H9 (cell line): Measurements from ENCODE around the gene CALML5. TPM values are rescaled to one million over a fixed set of nuclear protein-coding genes. Genes with fewer than 3 reads are reported as not detected.

Experiments used
- DNase-seq: peaks from one replicate; pipeline ENCODE4 v3.0.0-alpha.2; 2017
- H2AFZ ChIP-seq: one replicate; pipeline ENCODE4 v1.6.1; 2013; ENCODE audit warnings: mild to moderate bottlenecking, low read length, control low read depth, moderate library complexity
- H2AK5ac ChIP-seq: 2 replicates; pipeline ENCODE4 v1.6.1; 2013; ENCODE audit warnings: low read length, control low read depth, mixed read lengths; ENCODE audit not compliant: insufficient read length
- H2BK120ac ChIP-seq: one replicate; pipeline ENCODE4 v1.6.1; 2013; ENCODE audit warnings: low read depth, mild to moderate bottlenecking, low read length, control low read depth, inconsistent platforms; ENCODE audit not compliant: poor library complexity, severe bottlenecking
- H2BK12ac ChIP-seq: 2 replicates; pipeline ENCODE4 v1.6.1; 2013; ENCODE audit warnings: low read length, control low read depth, mixed read lengths, low read depth; ENCODE audit not compliant: insufficient read length
- H2BK15ac ChIP-seq: 2 replicates; pipeline ENCODE4 v1.6.1; 2013; ENCODE audit warnings: low read depth, low read length, control low read depth
- H2BK20ac ChIP-seq: one replicate; pipeline ENCODE4 v1.6.1; 2013; ENCODE audit warnings: low read depth, mild to moderate bottlenecking, low read length, control low read depth, inconsistent platforms; ENCODE audit not compliant: poor library complexity, severe bottlenecking
- H2BK5ac ChIP-seq: 2 replicates; pipeline ENCODE4 v1.6.1; 2013; ENCODE audit warnings: low read length, control low read depth, mixed read lengths; ENCODE audit not compliant: insufficient read length
- H3K14ac ChIP-seq: 2 replicates; pipeline ENCODE4 v1.6.1; 2013; ENCODE audit warnings: low read length, control low read depth; ENCODE audit not compliant: insufficient read depth
- H3K18ac ChIP-seq: 2 replicates; pipeline ENCODE4 v1.6.1; 2013; ENCODE audit warnings: low read depth, mild to moderate bottlenecking, mixed read lengths, low read length, control low read depth; ENCODE audit not compliant: insufficient read length
- H3K23ac ChIP-seq: 2 replicates; pipeline ENCODE4 v1.6.1; 2013; ENCODE audit warnings: low read length, control low read depth, mixed read lengths, low read depth; ENCODE audit not compliant: insufficient read length
- H3K23me2 ChIP-seq: 2 replicates; pipeline ENCODE4 v1.6.1; 2013; ENCODE audit warnings: low read depth, mild to moderate bottlenecking, mixed read lengths, low read length, control low read depth; ENCODE audit not compliant: insufficient read length, poor library complexity, severe bottlenecking
- H3K27ac ChIP-seq: 2 replicates; pipeline ENCODE4 v1.5.1; 2013; ENCODE audit warnings: low read length, control low read depth, mixed read lengths, low read depth; ENCODE audit not compliant: insufficient read length
- H3K27me3 ChIP-seq: 2 replicates; pipeline ENCODE4 v1.6.1; 2013; ENCODE audit warnings: low read length, control low read depth, inconsistent platforms; ENCODE audit not compliant: insufficient read depth
- H3K4ac ChIP-seq: 2 replicates; pipeline ENCODE4 v1.6.1; 2013; ENCODE audit warnings: low read depth, mild to moderate bottlenecking, control low read depth, inconsistent platforms, low read length, moderate library complexity
- H3K4me1 ChIP-seq: 2 replicates; pipeline ENCODE4 v1.6.1; 2013; ENCODE audit warnings: low read length, control low read depth, inconsistent platforms; ENCODE audit not compliant: insufficient read depth
- H3K4me2 ChIP-seq: 2 replicates; pipeline ENCODE4 v1.6.1; 2013; ENCODE audit warnings: low read length, control low read depth, mixed read lengths; ENCODE audit not compliant: insufficient read length, insufficient read depth
- H3K56ac ChIP-seq: 2 replicates; pipeline ENCODE4 v1.6.1; 2013; ENCODE audit warnings: low read depth, mild to moderate bottlenecking, mixed read lengths, low read length, control low read depth; ENCODE audit not compliant: insufficient read length
- H3K79me1 ChIP-seq: 2 replicates; pipeline ENCODE4 v1.6.1; 2013; ENCODE audit warnings: low read depth, mild to moderate bottlenecking, moderate library complexity, low read length, control low read depth, inconsistent platforms; ENCODE audit not compliant: insufficient read depth, poor library complexity, severe bottlenecking
- H3K79me2 ChIP-seq: 2 replicates; pipeline ENCODE4 v1.6.1; 2013; ENCODE audit warnings: low read length, control low read depth, inconsistent platforms; ENCODE audit not compliant: insufficient read depth
- H3K9ac ChIP-seq: 2 replicates; pipeline ENCODE4 v1.6.1; 2013; ENCODE audit warnings: low read length, control low read depth, mixed read lengths; ENCODE audit not compliant: insufficient read length; ENCODE audit errors: extremely low read depth
- H3K9me3 ChIP-seq: one replicate; pipeline ENCODE4 v1.6.1; 2013; ENCODE audit warnings: low read depth, low read length, inconsistent platforms; ENCODE audit not compliant: control insufficient read depth
- H3T11ph ChIP-seq: one replicate; pipeline ENCODE4 v1.6.1; 2013; ENCODE audit warnings: mild to moderate bottlenecking, low read length, control low read depth, inconsistent platforms
- H4K20me1 ChIP-seq: one replicate; pipeline ENCODE4 v1.6.1; 2013; ENCODE audit not compliant: control insufficient read depth, insufficient read length, insufficient read depth
- H4K5ac ChIP-seq: 2 replicates; pipeline ENCODE4 v1.6.1; 2013; ENCODE audit warnings: low read depth, mild to moderate bottlenecking, mixed read lengths, low read length, control low read depth; ENCODE audit not compliant: insufficient read length
- H4K8ac ChIP-seq: replicated peaks from 2 replicates; pipeline ENCODE4 v1.6.1; 2013; ENCODE audit warnings: low read length, control low read depth, mixed read lengths, low read depth; ENCODE audit not compliant: insufficient read length
- H4K91ac ChIP-seq: 2 replicates; pipeline ENCODE4 v1.6.1; 2013; ENCODE audit warnings: low read depth, mild to moderate bottlenecking, moderate library complexity, mixed read lengths, low read length, control low read depth; ENCODE audit not compliant: insufficient read length
- H3K27ac Mint-ChIP-seq, 3 experiments: 2 replicates in 2 of 3; 3 replicates in 1 of 3; pipeline ENCODE4 v1.8.0; 2020 to 2021; ENCODE audit warnings: mixed read lengths in 3 of 3, mild to moderate bottlenecking in 1 of 3, moderate library complexity in 1 of 3
- H3K27me3 Mint-ChIP-seq: 2 replicates; pipeline ENCODE4 v1.8.0; 2021; ENCODE audit warnings: low read depth, mild to moderate bottlenecking, moderate library complexity, mixed read lengths
- H3K36me3 Mint-ChIP-seq, 3 experiments: 2 replicates in 2 of 3; 3 replicates in 1 of 3; pipeline ENCODE4 v1.8.0; 2020 to 2021; ENCODE audit warnings: low read depth in 3 of 3, mixed read lengths in 3 of 3; ENCODE audit not compliant: insufficient read depth in 1 of 3
- H3K4me1 Mint-ChIP-seq, 2 experiments: 2 replicates each; pipeline ENCODE4 v1.8.0; 2020; ENCODE audit warnings: mixed read lengths in 2 of 2
- H3K4me3 Mint-ChIP-seq, 2 experiments: 2 replicates in 1 of 2; 3 replicates in 1 of 2; pipeline ENCODE4 v1.8.0; 2020 to 2021; ENCODE audit warnings: mild to moderate bottlenecking in 2 of 2, mixed read lengths in 2 of 2, moderate library complexity in 1 of 2
- H3K9me3 Mint-ChIP-seq, 2 experiments: 2 replicates in 1 of 2; 3 replicates in 1 of 2; pipeline ENCODE4 v1.8.0; 2020; ENCODE audit warnings: mild to moderate bottlenecking in 2 of 2, mixed read lengths in 2 of 2, moderate library complexity in 1 of 2
- WGBS: extraction: QIAGEN DNeasy Blood & Tissue Kit; methylation state at CpG from one replicate; pipeline ENCODE4 v1.1.7; 2013; ENCODE audit warnings: missing lambda C conversion rate, low lambda C conversion rate, mixed read lengths; ENCODE audit not compliant: insufficient read length; ENCODE audit errors: extremely low coverage; 5-methylcytosine and 5-hydroxymethylcytosine counted together
- total RNA-seq: library from RNA; stranded (reverse); gene quantifications from 2 replicates; pipeline ENCODE4 v1.2.1, GENCODE V29; 2021
- TF ChIP-seq, protein P1 (sequence below): fragments of 200-600 bp; sonication (generic); conservative IDR thresholded peaks from 3 replicates; pipeline ENCODE4 v1.8.0; 2021; ENCODE audit warnings: antibody characterized with exemption, mild to moderate bottlenecking

The CALML5 gene
- total RNA-seq, 1 experiment from 2014 or later, result not detected

DNA sequence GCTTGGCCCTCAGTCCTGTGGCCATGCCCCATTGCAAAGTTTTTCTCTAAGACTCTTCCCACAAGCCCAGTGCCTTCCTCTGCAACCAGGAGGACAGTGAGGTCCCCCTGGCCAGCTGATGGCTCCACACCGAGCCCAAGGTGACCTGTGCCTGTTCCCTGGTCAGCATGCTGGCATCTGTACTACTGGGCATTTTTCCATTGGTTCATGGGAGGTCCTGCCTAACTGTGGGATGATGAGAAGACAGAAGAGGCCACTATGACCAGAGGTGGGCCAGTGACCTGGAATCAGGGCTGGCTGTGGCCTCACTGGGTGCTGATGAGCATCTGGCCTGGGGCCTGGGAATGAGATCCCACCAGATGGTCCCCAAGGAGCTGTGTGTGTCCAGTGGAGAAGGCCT, 45.6 kb upstream of the CALML5 start:
- H3K14ac ChIP-seq, result no peak overlapping the region
- no peaks in the 10 kb centered on the region for H3K4me1 Mint-ChIP-seq
- no peak overlapping the region for H3K27ac ChIP-seq
- no peak overlapping the region for H2BK12ac ChIP-seq
- H3K9me3 ChIP-seq, result no peaks in the 10 kb centered on the region
- no peak overlapping the region for H3K23ac ChIP-seq
- H4K91ac ChIP-seq, result no peak overlapping the region
- H3K27me3 ChIP-seq, result no peaks in the 10 kb centered on the region
- H3K56ac ChIP-seq, result no peak overlapping the region
- H3K9me3 Mint-ChIP-seq, result peaks cover 18 to 23% of the 10 kb centered on the region in 2 experiments
- no CpG with 5 or more reads among the region's 1 CpG for WGBS
- no peak overlapping the region for H2BK15ac ChIP-seq
- no peak overlapping the region for H4K8ac ChIP-seq
- H3K4me2 ChIP-seq, result no peak overlapping the region
- H3K23me2 ChIP-seq, result no peaks in the 10 kb centered on the region
- no peak overlapping the region for H3K4me3 Mint-ChIP-seq
- no peak overlapping the region for H3K27ac Mint-ChIP-seq
- no peak overlapping the region for H3K18ac ChIP-seq
- H3K4ac ChIP-seq, result no peak overlapping the region
- no peak overlapping the region for H2BK20ac ChIP-seq
- peaks cover 5 to 13% (median 6%) of the 10 kb centered on the region in 3 experiments; a peak in 6 of 7 replicates for H3K36me3 Mint-ChIP-seq
- no peaks in the 10 kb centered on the region for H3K4me1 ChIP-seq
- DNase-seq, result no peak
- no peak overlapping the region for H4K5ac ChIP-seq
- no peak overlapping the region for H2AFZ ChIP-seq
- no peaks in the 10 kb centered on the region for H4K20me1 ChIP-seq
- no peak overlapping the region for H2BK120ac ChIP-seq
- no peaks in the 10 kb centered on the region for H3K79me2 ChIP-seq
- no peaks in the 10 kb centered on the region; the same call in 1 of the 2 replicates for H3K27me3 Mint-ChIP-seq
- H3K79me1 ChIP-seq, result no peaks in the 10 kb centered on the region
- TF ChIP-seq, protein P1, sequence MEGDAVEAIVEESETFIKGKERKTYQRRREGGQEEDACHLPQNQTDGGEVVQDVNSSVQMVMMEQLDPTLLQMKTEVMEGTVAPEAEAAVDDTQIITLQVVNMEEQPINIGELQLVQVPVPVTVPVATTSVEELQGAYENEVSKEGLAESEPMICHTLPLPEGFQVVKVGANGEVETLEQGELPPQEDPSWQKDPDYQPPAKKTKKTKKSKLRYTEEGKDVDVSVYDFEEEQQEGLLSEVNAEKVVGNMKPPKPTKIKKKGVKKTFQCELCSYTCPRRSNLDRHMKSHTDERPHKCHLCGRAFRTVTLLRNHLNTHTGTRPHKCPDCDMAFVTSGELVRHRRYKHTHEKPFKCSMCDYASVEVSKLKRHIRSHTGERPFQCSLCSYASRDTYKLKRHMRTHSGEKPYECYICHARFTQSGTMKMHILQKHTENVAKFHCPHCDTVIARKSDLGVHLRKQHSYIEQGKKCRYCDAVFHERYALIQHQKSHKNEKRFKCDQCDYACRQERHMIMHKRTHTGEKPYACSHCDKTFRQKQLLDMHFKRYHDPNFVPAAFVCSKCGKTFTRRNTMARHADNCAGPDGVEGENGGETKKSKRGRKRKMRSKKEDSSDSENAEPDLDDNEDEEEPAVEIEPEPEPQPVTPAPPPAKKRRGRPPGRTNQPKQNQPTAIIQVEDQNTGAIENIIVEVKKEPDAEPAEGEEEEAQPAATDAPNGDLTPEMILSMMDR, result no peak
- H3T11ph ChIP-seq, result no peak overlapping the region
- no peak overlapping the region for H2AK5ac ChIP-seq
- no peak overlapping the region for H2BK5ac ChIP-seq
- H3K9ac ChIP-seq, result no peak overlapping the region
